ENCODE measurements around the gene ARVCF.
A peak's percentile ranks its signal among the peaks of the same experiment; 100 is the strongest.

ARVCF gene, protein sequence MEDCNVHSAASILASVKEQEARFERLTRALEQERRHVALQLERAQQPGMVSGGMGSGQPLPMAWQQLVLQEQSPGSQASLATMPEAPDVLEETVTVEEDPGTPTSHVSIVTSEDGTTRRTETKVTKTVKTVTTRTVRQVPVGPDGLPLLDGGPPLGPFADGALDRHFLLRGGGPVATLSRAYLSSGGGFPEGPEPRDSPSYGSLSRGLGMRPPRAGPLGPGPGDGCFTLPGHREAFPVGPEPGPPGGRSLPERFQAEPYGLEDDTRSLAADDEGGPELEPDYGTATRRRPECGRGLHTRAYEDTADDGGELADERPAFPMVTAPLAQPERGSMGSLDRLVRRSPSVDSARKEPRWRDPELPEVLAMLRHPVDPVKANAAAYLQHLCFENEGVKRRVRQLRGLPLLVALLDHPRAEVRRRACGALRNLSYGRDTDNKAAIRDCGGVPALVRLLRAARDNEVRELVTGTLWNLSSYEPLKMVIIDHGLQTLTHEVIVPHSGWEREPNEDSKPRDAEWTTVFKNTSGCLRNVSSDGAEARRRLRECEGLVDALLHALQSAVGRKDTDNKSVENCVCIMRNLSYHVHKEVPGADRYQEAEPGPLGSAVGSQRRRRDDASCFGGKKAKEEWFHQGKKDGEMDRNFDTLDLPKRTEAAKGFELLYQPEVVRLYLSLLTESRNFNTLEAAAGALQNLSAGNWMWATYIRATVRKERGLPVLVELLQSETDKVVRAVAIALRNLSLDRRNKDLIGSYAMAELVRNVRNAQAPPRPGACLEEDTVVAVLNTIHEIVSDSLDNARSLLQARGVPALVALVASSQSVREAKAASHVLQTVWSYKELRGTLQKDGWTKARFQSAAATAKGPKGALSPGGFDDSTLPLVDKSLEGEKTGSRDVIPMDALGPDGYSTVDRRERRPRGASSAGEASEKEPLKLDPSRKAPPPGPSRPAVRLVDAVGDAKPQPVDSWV

DNA sequence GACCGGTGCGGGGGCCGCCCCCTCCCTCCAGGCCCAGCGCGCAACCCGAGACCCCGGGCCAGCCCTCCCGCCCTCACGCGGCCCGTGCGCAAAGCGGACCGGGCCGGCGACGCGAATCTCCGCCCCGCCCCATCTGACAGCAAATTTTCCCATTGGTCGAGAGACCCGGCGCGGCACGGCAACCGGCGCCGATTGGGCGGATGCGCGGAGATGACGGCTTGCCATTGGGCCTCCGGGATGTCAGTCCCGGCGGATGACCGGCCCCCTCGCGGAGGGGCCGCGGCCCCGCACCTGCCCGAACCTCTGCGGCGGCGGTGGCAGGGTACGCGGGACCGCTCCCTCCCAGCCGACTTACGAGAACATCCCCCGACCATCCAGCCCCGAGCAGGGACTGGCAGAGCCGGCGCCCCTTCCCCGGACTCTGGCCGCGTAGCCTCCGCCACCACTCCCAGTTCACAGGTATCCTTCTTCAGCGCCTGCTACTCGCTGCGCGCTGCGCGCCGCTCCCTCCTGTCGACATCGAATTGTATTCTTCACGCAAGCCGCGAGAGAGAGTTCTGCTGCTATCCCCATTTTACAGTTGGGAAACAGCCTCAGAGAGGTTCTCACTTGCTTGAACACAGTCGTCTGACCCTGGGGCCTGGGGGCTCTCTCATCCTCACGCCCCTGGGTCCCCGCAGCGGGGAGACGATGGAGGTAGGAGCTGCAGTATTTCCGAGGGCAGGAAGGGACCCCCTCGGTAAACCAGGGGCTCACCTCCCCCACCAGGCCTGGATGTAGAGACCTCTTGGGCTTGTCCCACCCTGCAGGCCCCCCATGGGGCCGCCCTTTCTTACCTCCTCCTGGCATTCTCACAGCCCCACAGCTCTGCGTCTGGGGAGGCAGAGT is at the start of gene ARVCF:
ARVCF (minus strand) TSS at position 90 of the 888 bp plus-strand sequence. CDS start 26,029 bp downstream, outside the sequence.
- peak; percentile 87 for DNase-seq (ENCODE audit: low spot score)

DNA sequence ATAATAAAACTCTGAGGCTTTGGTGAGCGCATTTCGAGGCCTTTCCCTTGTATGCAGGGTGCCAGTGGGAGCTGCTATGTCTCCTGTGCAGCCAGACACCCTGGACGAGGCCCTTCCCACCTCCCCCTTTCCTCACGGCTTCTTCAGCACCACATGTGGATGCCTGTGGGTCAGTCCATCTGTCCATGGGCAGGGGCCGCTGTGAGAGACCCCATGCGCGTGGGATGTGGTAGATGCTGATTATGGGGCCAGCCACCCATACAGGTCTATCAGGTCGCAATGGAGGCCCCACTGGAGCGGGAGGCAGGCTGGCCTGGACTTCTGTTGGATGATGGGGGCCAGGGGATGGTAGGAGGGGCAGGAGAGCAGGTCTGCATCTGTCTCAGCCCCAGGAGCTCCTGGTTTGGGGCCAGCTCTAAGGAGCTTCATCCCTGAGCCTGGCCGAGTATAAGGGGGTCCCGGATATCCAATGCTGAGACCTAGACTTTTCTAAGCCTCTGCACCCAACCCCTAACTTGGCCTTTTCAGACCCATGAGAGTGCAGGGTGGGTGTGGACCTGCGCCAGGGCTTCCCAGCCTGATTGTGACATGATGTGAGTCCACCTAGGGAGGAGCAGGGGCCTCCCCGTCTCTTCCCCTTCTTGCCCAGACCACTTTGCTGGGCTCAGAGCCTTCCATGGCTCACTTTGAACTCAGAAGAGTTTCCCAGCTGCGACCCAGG is 49.4 kb upstream of the ARVCF start:
- no peak for DNase-seq (ENCODE audit: low spot score)

DNA sequence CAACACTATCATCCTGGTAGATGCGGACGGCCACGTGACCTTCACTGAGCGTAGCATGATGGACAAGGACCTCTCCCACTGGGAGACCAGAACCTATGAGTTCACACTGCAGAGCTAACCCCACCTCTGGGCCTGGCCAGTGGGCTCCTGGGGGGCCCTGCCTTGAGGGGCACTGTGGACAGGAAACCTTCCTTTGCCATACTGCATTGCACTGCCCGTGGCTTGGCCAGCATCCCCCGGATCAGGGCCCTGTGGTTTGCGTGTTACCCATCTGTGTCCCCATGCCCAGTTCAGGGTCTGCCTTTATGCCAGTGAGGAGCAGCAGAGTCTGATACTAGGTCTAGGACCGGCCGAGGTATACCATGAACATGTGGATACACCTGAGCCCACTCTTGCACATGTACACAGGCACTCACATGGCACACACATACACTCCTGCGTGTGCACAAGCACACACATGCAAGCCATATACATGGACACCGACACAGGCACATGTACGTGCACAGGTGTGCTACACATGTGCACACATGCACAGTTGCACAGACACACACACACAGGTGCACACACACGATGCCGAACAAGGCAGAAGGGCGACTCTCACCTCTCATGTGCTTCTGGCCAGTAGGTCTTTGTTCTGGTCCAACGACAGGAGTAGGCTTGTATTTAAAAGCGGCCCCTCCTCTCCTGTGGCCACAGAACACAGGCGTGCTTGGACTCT is 48.1 kb upstream of the ARVCF start:
- DNase-seq (ENCODE audit: low spot score): no peak

DNA sequence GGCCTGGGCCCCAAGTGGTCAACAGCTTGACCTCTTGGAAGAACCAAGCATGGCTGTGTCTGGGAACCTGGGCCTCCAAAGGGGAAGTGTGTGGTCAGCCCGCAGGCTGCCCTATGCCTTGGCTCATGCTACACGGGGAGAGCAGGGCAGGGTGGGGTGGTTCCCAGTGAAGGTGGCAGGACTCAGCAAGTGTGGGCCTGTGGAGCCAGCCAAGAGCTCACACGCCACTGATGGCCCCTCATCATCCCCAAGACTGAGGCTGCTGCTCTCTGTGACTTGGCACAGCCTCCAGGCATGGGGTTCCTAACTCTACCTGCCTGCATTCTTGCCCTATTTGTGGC is 47.5 kb upstream of the ARVCF start:
- DNase-seq (ENCODE audit: low spot score): no peak

DNA sequence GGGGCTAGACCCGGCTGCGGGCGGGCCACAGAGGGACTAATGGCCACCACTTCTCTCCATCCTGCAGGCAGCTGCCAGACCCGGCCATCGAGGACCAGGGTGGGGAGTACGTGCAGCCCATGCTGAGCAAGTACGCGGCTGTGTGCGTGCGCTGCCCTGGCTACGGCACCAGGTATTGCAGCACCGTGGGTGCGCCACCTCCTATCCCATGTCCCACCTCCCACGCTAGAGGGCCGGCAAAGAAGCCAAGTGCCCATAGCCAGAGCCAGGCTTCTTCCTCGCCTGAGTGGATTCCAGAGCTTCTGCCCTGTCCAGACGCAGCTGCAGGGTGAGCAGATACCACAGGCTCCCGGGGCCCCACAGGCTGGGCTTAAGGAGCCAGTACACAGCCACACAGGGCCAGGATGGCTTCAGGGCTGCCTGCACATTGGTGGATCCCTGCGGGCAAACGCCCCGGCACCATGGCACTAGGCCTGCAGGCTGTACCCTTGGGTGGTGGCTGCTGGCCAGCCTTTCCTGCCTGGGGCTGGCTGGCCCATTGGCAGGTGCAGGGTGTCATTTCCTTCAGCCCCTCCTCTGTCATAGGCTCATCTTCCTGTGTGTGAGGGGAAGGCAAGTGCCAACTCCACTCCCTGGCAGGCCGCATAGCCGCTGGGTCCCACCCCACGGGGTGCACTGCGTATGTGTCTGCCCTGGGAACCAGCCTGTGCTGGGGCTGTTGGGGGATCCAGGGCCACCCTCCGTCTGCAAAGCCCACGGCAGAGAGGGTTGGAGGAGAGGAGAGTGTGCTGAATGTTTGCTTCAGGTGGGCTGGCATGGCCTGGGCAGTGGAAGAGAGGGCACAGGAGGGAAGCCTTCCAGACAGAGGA is 46.9 kb upstream of the ARVCF start:
- no peak for DNase-seq (ENCODE audit: low spot score)

DNA sequence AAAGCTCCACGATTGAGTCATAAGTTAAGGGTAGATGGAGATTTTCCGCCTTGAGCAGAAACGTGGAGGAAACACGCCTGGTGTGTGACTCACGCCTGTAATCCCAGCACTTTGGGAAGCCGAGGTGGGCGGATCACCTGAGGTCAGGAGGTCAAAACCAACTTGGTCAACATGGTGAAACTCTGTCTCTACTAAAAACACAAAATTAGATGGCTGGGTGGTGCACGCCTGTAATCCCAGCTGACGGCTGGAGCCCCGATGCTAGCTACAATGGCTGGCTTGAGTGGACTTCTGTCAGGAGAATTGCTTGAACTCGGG is 46.1 kb upstream of the ARVCF start:
- DNase-seq (ENCODE audit: low spot score): no peak

DNA sequence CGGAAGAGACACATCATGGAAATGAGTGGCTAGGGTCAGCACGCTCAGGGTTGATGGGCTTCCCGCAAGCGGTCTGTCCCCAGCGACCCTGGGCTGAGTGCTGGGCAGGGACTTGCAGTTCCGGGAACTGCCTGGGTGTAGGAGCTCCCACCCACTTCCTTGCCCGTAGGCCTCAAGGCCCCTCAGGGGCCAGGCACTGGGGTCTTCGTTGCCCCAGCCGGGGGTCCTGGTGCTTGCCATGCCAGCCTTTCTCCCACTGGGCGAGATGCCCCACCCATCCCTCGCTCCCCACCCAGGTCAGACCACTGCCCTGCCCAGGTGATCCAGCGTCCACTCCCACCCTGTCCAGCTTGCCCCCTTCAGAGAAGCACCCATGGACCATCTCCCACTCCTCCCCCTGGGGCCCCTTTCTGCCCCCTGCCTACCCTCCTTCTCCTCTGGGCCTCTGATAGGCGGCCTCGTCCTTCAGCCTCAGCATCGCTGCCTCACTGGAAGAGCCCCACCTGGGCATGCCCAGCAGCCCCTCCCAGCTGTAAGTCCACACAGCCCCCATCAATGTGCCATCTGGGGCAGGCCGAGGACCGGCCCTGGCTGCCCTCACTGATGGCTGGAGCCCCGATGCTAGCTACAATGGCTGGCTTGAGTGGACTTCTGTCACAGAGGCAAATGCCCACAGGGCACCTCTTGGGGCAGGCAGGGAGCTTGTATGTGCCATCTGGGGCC is 45.6 kb upstream of the ARVCF start:
- DNase-seq (ENCODE audit: low spot score): no peak

DNA sequence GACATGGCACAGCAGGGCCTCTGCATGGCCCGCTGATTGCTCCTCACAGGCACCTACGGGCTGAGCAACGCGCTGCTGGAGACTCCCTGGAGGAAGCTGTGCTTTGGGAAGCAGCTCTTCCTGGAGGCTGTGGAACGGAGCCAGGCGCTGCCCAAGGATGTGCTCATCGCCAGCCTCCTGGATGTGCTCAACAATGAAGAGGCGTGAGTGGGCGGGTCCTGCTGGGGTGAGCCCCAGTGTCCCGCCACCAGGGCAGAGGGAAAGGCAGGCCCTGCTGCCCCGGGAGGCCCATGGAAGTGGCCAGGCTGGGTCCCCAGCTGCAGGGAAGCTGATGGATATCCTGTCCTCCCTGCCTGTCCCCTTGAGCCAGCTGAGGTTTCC is 44.8 kb upstream of the ARVCF start:
- no peak for DNase-seq (ENCODE audit: low spot score)

DNA sequence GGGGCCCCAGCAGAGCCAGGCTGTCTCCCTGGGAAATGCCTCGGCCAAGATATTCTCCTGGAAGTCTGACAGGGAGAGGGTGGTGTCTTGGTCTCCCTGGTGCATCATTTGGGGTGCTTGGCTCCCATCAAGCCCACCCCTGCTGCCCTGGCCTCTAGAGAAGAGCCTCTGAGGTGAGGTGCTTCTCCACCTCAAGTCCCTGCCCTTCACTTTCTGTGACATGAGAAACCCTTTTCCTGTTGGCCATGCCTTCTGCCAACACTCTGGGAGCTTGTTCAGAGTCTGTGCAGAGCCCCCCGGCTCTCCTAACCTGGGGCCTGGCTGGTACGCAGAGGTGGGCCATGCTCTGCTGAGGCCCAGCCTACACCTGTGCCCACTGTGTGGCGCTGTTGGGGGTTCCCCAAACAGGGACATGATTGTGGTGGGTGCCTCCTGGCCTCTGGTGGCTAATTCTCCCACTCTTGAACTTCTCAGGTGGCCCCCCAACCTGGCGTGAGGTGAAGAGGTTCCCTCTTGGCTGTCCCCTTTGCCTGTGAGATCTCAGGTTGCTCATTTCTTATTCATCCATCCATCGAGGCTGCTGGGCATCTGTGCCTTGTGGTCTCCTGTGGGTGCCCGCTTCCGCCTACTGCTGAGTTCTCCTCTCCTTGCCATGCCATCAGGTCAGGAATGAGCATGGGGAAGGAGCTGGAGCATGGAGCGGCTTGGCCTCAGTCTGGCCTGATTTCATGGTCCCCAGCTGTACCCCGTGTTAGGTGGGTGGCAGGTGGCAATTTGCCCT is 44.3 kb upstream of the ARVCF start:
- DNase-seq (ENCODE audit: low spot score): no peak

DNA sequence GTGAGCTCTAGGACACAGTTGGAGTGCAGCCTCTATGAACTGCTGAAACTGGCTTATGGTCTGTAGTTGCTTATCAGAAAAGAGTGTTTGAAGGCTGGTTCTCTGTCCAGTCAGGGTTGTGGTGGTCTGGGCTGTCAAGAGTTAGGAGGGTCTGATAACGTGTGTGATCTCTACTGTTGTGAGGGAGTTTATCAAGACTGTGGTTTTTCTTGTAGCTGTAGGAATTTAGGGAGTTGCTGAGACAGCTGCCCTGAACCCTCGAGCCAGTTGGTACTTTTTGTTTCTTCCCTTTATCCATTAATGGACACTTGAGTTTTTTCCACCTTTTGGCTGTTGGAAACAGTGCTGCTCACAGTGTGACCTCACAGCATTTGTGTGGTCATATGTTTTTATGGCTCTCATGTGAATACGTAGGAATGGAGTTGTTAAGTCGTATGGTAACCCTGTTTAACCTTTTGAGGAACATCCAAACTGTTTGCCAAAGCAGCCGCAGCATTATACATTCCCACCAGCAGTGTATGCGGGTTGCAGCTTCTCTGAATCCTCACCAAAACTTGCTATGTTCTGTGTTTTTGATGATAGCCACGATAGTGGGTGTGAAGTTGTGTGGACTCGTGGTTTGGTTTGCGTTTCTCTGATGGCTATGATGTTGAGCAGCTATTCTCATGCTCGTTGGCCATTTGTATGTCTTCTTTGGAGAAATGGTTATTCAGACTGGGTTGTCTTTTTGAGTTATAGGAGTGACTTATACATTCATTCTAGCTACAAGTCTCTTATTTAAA is 42.6 kb upstream of the ARVCF start:
- no peak for DNase-seq (ENCODE audit: low spot score)

DNA sequence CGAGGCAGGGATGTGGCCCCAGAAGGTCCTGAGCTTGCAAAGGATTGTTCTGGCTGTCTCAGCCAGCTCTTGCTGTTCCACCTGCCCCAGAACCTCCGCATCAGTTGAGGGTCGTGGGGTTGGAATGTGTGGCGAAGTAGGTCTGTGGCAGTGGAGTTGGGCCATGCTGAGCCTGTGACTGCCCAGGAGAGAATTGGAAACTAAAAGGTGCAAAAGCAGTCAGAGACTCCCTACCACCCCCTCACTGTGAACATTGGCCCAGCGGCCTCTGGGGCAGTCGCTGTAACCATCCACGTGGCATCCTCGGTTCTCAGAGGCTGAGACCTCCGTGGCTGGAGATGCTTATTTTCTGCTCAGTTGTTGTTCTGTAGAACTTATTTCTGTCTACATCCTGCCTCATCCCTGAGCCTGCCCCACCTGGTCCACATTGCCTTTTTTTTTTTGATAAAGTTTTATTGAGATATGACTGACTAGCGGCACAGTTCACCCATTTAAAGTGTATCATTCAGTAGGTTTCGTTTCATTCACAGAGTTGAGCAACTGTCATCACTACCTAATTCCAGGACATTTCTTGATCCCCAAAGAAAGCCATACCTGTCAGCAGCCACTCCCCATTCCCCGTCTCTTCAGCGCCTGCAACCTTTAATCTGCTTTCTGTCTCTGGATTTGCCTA is 41.1 kb upstream of the ARVCF start:
- DNase-seq (ENCODE audit: low spot score): no peak

DNA sequence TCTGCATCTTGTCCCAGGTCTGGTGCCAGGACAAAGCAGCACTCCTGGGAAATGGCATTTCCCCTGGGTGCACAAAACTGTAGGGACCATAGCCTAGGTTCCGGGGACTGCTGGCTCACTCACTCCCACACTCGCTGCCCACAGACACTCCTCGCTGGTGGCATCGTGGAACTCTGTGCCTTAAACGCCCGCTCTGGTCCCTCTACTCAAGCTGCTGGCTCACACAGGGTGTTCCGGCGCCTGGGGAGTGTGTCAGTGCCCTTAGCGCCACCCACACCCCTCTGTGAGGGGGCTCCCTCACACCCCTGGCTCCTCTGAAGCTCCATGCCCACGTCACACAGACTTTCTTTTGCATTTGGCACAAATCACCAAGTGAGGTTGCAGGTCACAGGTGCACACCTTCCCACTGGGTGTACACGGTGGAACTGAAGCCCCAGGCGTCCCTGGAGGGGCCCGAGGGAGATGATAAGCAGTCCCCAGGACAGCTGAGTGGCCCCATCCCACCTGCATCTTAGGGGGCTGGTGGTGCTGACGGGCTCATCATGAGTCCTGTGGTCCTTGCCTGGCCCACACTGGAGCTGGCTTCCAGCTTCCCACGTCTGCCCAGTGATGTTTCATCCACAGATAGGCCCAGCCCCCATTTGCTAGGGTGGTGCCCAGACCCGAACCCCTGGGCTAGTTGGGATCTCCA is 40.2 kb upstream of the ARVCF start:
- DNase-seq (ENCODE audit: low spot score): no peak

DNA sequence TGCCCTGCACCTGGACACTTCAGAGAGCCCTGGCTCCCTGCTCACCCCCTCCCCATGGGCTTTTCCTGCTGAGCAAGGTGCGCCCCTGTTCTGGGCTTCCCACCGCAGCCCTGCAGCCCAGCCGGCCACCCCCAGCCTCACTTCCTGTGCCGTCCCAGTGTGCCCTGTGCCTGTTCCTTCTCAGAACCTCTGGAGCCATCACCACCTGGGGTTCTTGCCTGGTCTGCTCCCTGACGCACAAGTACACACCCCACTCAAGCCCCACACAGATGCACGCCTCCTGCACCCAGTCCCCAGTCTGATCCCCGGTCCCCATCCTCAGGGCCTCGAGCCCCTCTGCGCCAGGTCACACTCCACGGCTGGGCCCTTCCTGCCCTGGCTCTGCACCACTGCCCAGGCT is 39.5 kb upstream of the ARVCF start:
- DNase-seq (ENCODE audit: low spot score): no peak

DNA sequence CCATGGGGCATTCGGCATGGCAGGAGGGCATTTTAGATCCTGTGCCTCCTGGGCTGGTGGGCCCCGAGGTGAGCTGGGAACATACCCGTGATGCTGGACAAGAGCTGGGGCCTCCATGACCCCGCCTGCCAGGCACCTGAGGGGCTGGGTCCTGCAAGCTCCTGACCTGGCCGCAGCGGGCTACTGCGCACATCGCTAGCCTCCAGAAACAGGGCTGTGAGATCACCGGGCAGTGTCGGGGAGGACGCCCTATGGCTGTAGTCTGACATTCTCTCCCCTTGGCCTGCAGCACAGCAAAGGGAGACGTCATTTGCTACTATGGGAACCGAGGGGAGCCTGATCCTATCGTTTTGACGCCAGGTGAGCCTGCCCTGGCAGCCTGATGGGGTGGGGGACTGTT is 39.0 kb upstream of the ARVCF start:
- no peak for DNase-seq (ENCODE audit: low spot score)

DNA sequence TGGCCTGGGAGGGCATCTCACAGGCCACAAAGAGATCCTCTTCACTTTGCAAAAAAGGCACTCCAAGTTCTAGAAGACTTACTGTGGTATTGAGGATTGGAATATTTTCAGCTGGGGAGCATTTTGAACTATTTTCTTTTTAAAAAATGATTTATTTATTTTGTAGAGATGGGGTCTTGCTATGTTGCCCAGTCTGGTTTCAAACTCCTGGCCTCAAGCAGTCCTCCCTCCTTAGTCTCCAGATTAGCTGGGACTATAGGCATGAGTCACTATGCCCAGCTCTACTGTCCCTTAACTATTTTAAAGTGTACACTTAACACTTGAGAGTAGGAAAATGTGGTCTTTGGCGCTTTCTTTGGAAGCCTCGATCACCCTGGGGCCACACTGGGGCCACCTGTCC is 38.5 kb upstream of the ARVCF start:
- no peak for DNase-seq (ENCODE audit: low spot score)

DNA sequence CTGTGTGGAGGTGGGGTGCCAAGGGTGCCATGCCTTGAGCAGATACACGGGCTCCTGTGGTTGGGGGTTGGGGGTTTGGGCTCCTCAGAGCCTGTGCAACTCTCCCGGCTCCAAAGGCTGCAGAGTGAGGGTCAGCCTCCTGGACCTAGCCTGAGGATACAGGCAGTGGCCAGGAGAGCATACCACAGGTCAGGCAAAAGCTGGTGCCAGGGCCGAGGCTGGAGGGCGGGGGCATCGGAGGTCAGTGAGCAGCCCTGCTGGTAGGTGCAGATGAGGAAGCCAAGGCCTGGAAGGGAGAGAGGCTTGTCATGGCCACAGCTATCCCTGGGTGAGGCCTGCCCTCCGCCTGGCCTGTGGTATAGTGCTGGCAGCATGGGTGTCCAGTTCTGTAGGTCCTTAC is 37.9 kb upstream of the ARVCF start:
- no peak for DNase-seq (ENCODE audit: low spot score)

DNA sequence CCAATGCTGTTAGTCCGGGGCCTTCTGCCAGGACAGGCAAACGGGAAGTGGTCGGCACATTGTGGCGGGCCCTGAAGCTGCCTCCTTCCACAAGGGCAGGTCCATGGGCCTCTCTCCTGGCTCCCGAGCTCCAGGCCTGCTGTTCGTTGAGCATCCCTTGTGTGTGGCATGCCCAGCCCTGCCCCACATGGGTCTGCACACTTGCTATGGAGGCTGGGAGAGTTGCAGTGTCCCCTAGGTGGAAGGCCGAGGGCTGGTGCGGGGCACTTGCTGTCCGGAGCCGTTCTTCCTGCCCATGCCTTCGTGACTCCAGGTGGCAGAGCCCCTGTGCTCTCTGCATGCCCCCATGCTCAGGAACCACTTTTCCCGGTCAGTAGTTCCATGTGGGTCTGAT is 37.4 kb upstream of the ARVCF start:
- no peak for DNase-seq (ENCODE audit: low spot score)
